IMR-90 (cell line): ENCODE data around the gene DAAM1. TPM values are rescaled to one million over a fixed set of nuclear protein-coding genes. Genes with fewer than 3 reads are reported as not detected.

Experiments
- ATAC-seq: fragments of 200-7000 bp; cut with Tn5 transposase; 2 replicates; pipeline ENCODE4 v1.9.1; 2020; ENCODE audit warnings: low read depth, mild to moderate bottlenecking, moderate library complexity
- BruUV-seq: library from RNA; stranded (reverse); fragments of 400-500 nt; replicated peaks from 2 replicates; lab custom pipeline; 2021; lab: Mats Ljungman, UMichigan
- CTCF ChIA-PET: fragments of 300-600 bp; formaldehyde crosslinking; extraction: SDS; loops from one replicate; lab custom pipeline; 2021; ENCODE audit warnings: antibody characterized with exemption; lab: Yijun Ruan, JAX
- POLR2A ChIA-PET: fragments of 300-600 bp; sonication (Branson Sonifier 250); formaldehyde crosslinking; loops from one replicate; lab custom pipeline; 2022; ENCODE audit warnings: antibody characterized with exemption; ENCODE audit not compliant: unreplicated experiment; lab: Charles Lee
- DNase-seq: peaks from one replicate; pipeline ENCODE4 v3.0.0; 2013
- H2AFZ ChIP-seq: replicated peaks from 2 replicates; pipeline ENCODE3; 2013; ENCODE audit warnings: low read length, mild to moderate bottlenecking; ENCODE audit not compliant: poor library complexity
- H2AK5ac ChIP-seq: 2 replicates; pipeline ENCODE4 v1.6.1; 2013; ENCODE audit warnings: low read depth, low read length, inconsistent platforms
- H2AK9ac ChIP-seq: replicated peaks from 2 replicates; pipeline ENCODE3; 2013; ENCODE audit warnings: mild to moderate bottlenecking, low read depth, low read length, moderate library complexity; ENCODE audit not compliant: poor library complexity
- H2BK120ac ChIP-seq: 2 replicates; pipeline ENCODE4 v1.6.1; 2013; ENCODE audit warnings: low read depth, low read length, inconsistent platforms
- H2BK15ac ChIP-seq: 3 replicates; pipeline ENCODE4 v1.6.1; 2013; ENCODE audit warnings: low read depth, low read length, inconsistent platforms
- H2BK20ac ChIP-seq: 2 replicates; pipeline ENCODE4 v1.6.1; 2013; ENCODE audit warnings: low read depth, mild to moderate bottlenecking, inconsistent platforms, low read length, moderate library complexity
- H2BK5ac ChIP-seq: 2 replicates; pipeline ENCODE4 v1.6.1; 2013; ENCODE audit warnings: mild to moderate bottlenecking, low read depth, low read length, inconsistent platforms; ENCODE audit not compliant: poor library complexity, severe bottlenecking
- H3K14ac ChIP-seq: replicated peaks from 2 replicates; pipeline ENCODE4 v1.6.1; 2013; ENCODE audit warnings: low read depth, low read length, inconsistent platforms
- H3K18ac ChIP-seq: 2 replicates; pipeline ENCODE4 v1.6.1; 2013; ENCODE audit warnings: low read depth, low read length, control low read depth
- H3K23ac ChIP-seq: 2 replicates; pipeline ENCODE4 v1.6.1; 2013; ENCODE audit warnings: low read depth, low read length, inconsistent platforms
- H3K27ac ChIP-seq: 2 replicates; pipeline ENCODE4 v1.5.1; 2013; ENCODE audit warnings: mild to moderate bottlenecking, control low read depth, low read length; ENCODE audit not compliant: insufficient read depth
- H3K27me3 ChIP-seq: 2 replicates; pipeline ENCODE4 v1.6.1; 2013; ENCODE audit warnings: low read length; ENCODE audit not compliant: control insufficient read depth, insufficient read depth
- H3K36me3 ChIP-seq: 2 replicates; pipeline ENCODE4 v1.6.1; 2013; ENCODE audit warnings: low read length, mixed read lengths; ENCODE audit not compliant: control insufficient read depth, insufficient read depth
- H3K4ac ChIP-seq: 2 replicates; pipeline ENCODE4 v1.6.1; 2013; ENCODE audit warnings: low read depth, low read length, inconsistent platforms
- H3K4me1 ChIP-seq: 2 replicates; pipeline ENCODE4 v1.6.1; 2013; ENCODE audit warnings: low read length, mixed read lengths; ENCODE audit not compliant: control insufficient read depth, insufficient read depth
- H3K4me2 ChIP-seq: 2 replicates; pipeline ENCODE4 v1.6.1; 2013; ENCODE audit warnings: low read depth, mild to moderate bottlenecking, control low read depth, low read length, moderate library complexity
- H3K4me3 ChIP-seq: 2 replicates; pipeline ENCODE4 v1.5.1; 2013; ENCODE audit warnings: low read depth, mild to moderate bottlenecking, control low read depth, low read length, moderate library complexity; ENCODE audit not compliant: insufficient read depth
- H3K56ac ChIP-seq: 2 replicates; pipeline ENCODE4 v1.6.1; 2013; ENCODE audit warnings: low read length, inconsistent platforms; ENCODE audit not compliant: insufficient read depth; ENCODE audit errors: extremely low read depth
- H3K79me1 ChIP-seq, 2 experiments: 2 replicates each; pipeline ENCODE4 v1.6.1; 2013; ENCODE audit warnings: low read length in 2 of 2, inconsistent platforms in 1 of 2, low read depth in 1 of 2
- H3K9ac ChIP-seq: 2 replicates; pipeline ENCODE4 v1.6.1; 2013; ENCODE audit warnings: low read depth, low read length, control low read depth
- H3K9me1 ChIP-seq: 2 replicates; pipeline ENCODE4 v1.6.1; 2013; ENCODE audit warnings: low read length, inconsistent platforms; ENCODE audit not compliant: insufficient read depth
- H3K9me3 ChIP-seq: 2 replicates; pipeline ENCODE4 v1.6.1; 2013; ENCODE audit warnings: low read length; ENCODE audit not compliant: control insufficient read depth, insufficient read depth
- H4K20me1 ChIP-seq: 2 replicates; pipeline ENCODE4 v1.6.1; 2013; ENCODE audit warnings: low read length, inconsistent platforms; ENCODE audit not compliant: insufficient read depth
- H4K5ac ChIP-seq: 2 replicates; pipeline ENCODE4 v1.6.1; 2013; ENCODE audit warnings: mild to moderate bottlenecking, low read depth, low read length, control low read depth
- H4K8ac ChIP-seq, 2 experiments: 2 replicates each; pipeline ENCODE4 v1.6.1; 2013; ENCODE audit warnings: low read depth in 2 of 2, low read length in 2 of 2, control low read depth in 1 of 2, inconsistent platforms in 1 of 2
- H4K91ac ChIP-seq: 2 replicates; pipeline ENCODE4 v1.6.1; 2013; ENCODE audit warnings: low read depth, low read length, inconsistent platforms; ENCODE audit not compliant: insufficient read depth
- BHLHE40 ChIP-seq: fragments of 150-350 bp; IDR thresholded peaks from 2 replicates; pipeline ENCODE4 v1.6.1; 2016; ENCODE audit warnings: mild to moderate bottlenecking, low read depth, low read length
- CEBPB ChIP-seq: IDR thresholded peaks from 2 replicates; pipeline ENCODE4 v1.6.1; 2012; ENCODE audit warnings: low read depth, low read length, improper control_type of control experiment
- CHD1 ChIP-seq: IDR thresholded peaks from 2 replicates; pipeline ENCODE4 v1.6.1; 2012; ENCODE audit warnings: low read depth, low read length, improper control_type of control experiment
- FOS ChIP-seq: fragments of 150-350 bp; IDR thresholded peaks from 2 replicates; pipeline ENCODE4 v1.6.1; 2016; ENCODE audit warnings: low read depth, low read length
- MAFK ChIP-seq: IDR thresholded peaks from 2 replicates; pipeline ENCODE4 v1.6.1; 2012; ENCODE audit warnings: low read depth, low read length, improper control_type of control experiment
- MAZ ChIP-seq: IDR thresholded peaks from 2 replicates; pipeline ENCODE4 v1.6.1; 2012; ENCODE audit warnings: low read depth, mild to moderate bottlenecking, low read length, improper control_type of control experiment, moderate library complexity, borderline replicate concordance
- MXI1 ChIP-seq: IDR thresholded peaks from 2 replicates; pipeline ENCODE4 v1.6.1; 2012; ENCODE audit warnings: low read depth, mild to moderate bottlenecking, low read length, moderate library complexity, borderline replicate concordance
- NFE2L2 ChIP-seq: fragments of 150-350 bp; IDR thresholded peaks from 2 replicates; pipeline ENCODE4 v1.6.1; 2016; ENCODE audit warnings: low read depth, mild to moderate bottlenecking, low read length
- POLR2A ChIP-seq: IDR thresholded peaks from 2 replicates; pipeline ENCODE4 v1.6.1; 2012; ENCODE audit warnings: mild to moderate bottlenecking, low read depth, low read length
- RAD21 ChIP-seq: IDR thresholded peaks from 2 replicates; pipeline ENCODE4 v1.6.1; 2012; ENCODE audit warnings: low read length, improper control_type of control experiment
- RCOR1 ChIP-seq: IDR thresholded peaks from 2 replicates; pipeline ENCODE4 v1.6.1; 2012; ENCODE audit warnings: mild to moderate bottlenecking, low read length, improper control_type of control experiment; ENCODE audit not compliant: insufficient replicate concordance
- RFX5 ChIP-seq: IDR thresholded peaks from 2 replicates; pipeline ENCODE4 v1.8.0; 2012; ENCODE audit warnings: low read depth, mild to moderate bottlenecking, low read length, moderate library complexity
- SMC3 ChIP-seq: fragments of 150-350 bp; IDR thresholded peaks from 2 replicates; pipeline ENCODE4 v1.6.1; 2016; ENCODE audit warnings: low read depth, mild to moderate bottlenecking, antibody characterized with exemption, low read length, moderate library complexity
- whole genome bisulfite sequencing, 2 experiments: methylation state at CpG; one replicate each; pipeline versions ENCODE4 v1.1.5 to v1.1.7; 2013; ENCODE audit warnings: missing lambda C conversion rate in 2 of 2; ENCODE audit not compliant: insufficient read length in 1 of 2; ENCODE audit errors: extremely low coverage in 2 of 2; 5-methylcytosine and 5-hydroxymethylcytosine counted together
- dilution Hi-C: fragments of 300-500 bp; cut with HindIII; formaldehyde crosslinking; loops from one replicate; pipeline ENCODE4 v1.14.3; 2018; ENCODE audit warnings: low sequenced_read_pairs; ENCODE audit not compliant: unreplicated experiment
- in situ Hi-C: fragments of 300-500 bp; cut with MboI; formaldehyde crosslinking; loops from 3 replicates; pipeline ENCODE4 v1.14.3; 2019; ENCODE audit warnings: low sequenced_read_pairs, inconsistent platforms, mixed read lengths
- intact Hi-C: fragments of 100-400 bp; cut with micrococcal nuclease; formaldehyde crosslinking; loops from 2 replicates; pipeline ENCODE4 v1.10.0; 2022
- polyA plus RNA-seq, 3 experiments: library from polyadenylated mRNA; depleted of rRNA; stranded (reverse); fragments of >200 nt; gene quantifications; 2 replicates each; pipeline ENCODE4 v1.2.3, GENCODE V29; 2012; ENCODE audit warnings: low replicate concordance in 1 of 3
- total RNA-seq: library from RNA; depleted of rRNA; stranded (reverse); fragments of >200 nt; gene quantifications from 2 replicates; pipeline ENCODE4 v1.2.3, GENCODE V29; 2012
- TF ChIP-seq, protein P1 (sequence below): fragments of 150-350 bp; IDR thresholded peaks from 2 replicates; pipeline ENCODE4 v1.6.1; 2016; ENCODE audit warnings: low read depth, mild to moderate bottlenecking, low read length, moderate library complexity, borderline replicate concordance
- TF ChIP-seq, protein P2 (sequence below): conservative IDR thresholded peaks from 2 replicates; pipeline ENCODE4 v1.5.1; 2012; ENCODE audit warnings: mild to moderate bottlenecking, low read depth, low read length, improper control_type of control experiment
- TF ChIP-seq, protein P3 (sequence below): fragments of 150-350 bp; IDR thresholded peaks from 2 replicates; pipeline ENCODE4 v1.6.1; 2017; ENCODE audit warnings: mild to moderate bottlenecking, antibody characterized with exemption, low read length, low read depth

Gene DAAM1
- total and polyA plus RNA-seq, 2 of the 4 experiments (the other 2 are of a cell fraction) = 4.8 to 5.4 TPM

DNA sequence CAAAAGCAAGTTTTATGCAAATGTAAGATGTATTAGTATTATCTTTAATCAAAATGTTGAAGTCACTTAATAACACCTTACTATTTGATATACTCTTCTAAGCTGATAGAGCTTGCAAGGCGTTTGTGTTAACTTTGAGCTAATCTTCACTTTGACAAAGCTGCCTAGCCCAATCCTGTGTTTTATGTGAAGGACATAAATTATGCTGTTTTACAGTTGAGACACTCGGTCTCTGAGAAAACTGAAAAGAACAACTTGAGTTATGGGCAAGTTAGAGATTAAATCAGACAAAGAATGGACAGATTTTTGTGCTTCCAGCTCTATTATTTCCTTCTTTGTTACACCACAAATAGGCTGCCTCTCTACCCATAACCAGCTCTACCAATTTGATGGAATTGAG is 42.0 kb upstream of the DAAM1 start:
- Histone ChIP-seq H4K5ac (no peak overlapping the region), H2BK120ac (no peak overlapping the region), H4K91ac (no peak overlapping the region), H3K9me3 (no peaks in the 10 kb centered on the region), H3K27ac (no peak overlapping the region), H2BK5ac (no peak overlapping the region), H4K20me1 (no peaks in the 10 kb centered on the region), H3K4me3 (no peak overlapping the region), H3K14ac (no peak overlapping the region), H3K9ac (no peak overlapping the region), H3K18ac (no peak overlapping the region), H2AFZ (no peak overlapping the region), H3K56ac (no peak overlapping the region), H3K4me2 (no peak overlapping the region), H2AK9ac (no peak overlapping the region), H3K79me1 (no peaks in the 10 kb centered on the region), H2AK5ac (no peak overlapping the region), H3K4me1 (no peaks in the 10 kb centered on the region), H3K36me3 (no peaks in the 10 kb centered on the region), H2BK15ac (no peak overlapping the region), H4K8ac (no peak overlapping the region), H3K23ac (no peak overlapping the region), H2BK20ac (no peak overlapping the region), H3K27me3 (peaks cover 19% of the 10 kb centered on the region), H3K4ac (no peak overlapping the region), H3K9me1 (no peaks in the 10 kb centered on the region)
- ATAC-seq (no peak), DNase-seq (no peak)
- dilution Hi-C loops = no loop called here
- WGBS, 2 experiments = no CpG with 5 or more reads among the region's 2 CpGs
- POLR2A ChIA-PET = no interaction called here
- CTCF ChIA-PET = no interaction called here
- intact Hi-C loops = no loop called here
- no peak for TF ChIP-seq FOS
- no peak for TF ChIP-seq NFE2L2
- no peak for TF ChIP-seq MXI1
- TF ChIP-seq CEBPB = no peak
- TF ChIP-seq, protein P1, sequence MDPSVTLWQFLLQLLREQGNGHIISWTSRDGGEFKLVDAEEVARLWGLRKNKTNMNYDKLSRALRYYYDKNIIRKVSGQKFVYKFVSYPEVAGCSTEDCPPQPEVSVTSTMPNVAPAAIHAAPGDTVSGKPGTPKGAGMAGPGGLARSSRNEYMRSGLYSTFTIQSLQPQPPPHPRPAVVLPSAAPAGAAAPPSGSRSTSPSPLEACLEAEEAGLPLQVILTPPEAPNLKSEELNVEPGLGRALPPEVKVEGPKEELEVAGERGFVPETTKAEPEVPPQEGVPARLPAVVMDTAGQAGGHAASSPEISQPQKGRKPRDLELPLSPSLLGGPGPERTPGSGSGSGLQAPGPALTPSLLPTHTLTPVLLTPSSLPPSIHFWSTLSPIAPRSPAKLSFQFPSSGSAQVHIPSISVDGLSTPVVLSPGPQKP = no peak
- TF ChIP-seq SMC3 = no peak
- no peak for TF ChIP-seq RCOR1
- TF ChIP-seq, protein P2, sequence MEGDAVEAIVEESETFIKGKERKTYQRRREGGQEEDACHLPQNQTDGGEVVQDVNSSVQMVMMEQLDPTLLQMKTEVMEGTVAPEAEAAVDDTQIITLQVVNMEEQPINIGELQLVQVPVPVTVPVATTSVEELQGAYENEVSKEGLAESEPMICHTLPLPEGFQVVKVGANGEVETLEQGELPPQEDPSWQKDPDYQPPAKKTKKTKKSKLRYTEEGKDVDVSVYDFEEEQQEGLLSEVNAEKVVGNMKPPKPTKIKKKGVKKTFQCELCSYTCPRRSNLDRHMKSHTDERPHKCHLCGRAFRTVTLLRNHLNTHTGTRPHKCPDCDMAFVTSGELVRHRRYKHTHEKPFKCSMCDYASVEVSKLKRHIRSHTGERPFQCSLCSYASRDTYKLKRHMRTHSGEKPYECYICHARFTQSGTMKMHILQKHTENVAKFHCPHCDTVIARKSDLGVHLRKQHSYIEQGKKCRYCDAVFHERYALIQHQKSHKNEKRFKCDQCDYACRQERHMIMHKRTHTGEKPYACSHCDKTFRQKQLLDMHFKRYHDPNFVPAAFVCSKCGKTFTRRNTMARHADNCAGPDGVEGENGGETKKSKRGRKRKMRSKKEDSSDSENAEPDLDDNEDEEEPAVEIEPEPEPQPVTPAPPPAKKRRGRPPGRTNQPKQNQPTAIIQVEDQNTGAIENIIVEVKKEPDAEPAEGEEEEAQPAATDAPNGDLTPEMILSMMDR = no peak
- TF ChIP-seq POLR2A = no peak
- no peak for TF ChIP-seq MAFK
- no peak for TF ChIP-seq MAZ
- no peak for TF ChIP-seq RFX5
- TF ChIP-seq CHD1 = no peak
- no peak for TF ChIP-seq RAD21
- TF ChIP-seq BHLHE40 = no peak
- TF ChIP-seq, protein P3, sequence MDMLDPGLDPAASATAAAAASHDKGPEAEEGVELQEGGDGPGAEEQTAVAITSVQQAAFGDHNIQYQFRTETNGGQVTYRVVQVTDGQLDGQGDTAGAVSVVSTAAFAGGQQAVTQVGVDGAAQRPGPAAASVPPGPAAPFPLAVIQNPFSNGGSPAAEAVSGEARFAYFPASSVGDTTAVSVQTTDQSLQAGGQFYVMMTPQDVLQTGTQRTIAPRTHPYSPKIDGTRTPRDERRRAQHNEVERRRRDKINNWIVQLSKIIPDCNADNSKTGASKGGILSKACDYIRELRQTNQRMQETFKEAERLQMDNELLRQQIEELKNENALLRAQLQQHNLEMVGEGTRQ = no peak
- in situ Hi-C loops = no loop called here
- no TSS peak for BruUV-seq
